GM12878 (cell line): ENCODE results near the gene MEIS2. TPM values are rescaled to one million over a fixed set of nuclear protein-coding genes. Genes with fewer than 3 reads are reported as not detected.

Source experiments
- ATAC-seq: fragments of 200-7000 bp; cut with Tn5 transposase; 3 replicates; pipeline ENCODE4 v1.9.1; 2020; ENCODE audit warnings: mild to moderate bottlenecking, moderate library complexity
- BruUV-seq: library from RNA; stranded (reverse); fragments of 400-500 nt; replicated peaks from 2 replicates; lab custom pipeline; 2021; lab: Mats Ljungman, UMichigan
- CTCF ChIA-PET: fragments of 300-600 bp; sonication (Branson Sonifier 250); formaldehyde crosslinking; extraction: SDS; loops from one replicate; lab custom pipeline; 2021; ENCODE audit warnings: inconsistent platforms; lab: Yijun Ruan, JAX
- POLR2A ChIA-PET: fragments of 350-600 bp; formaldehyde crosslinking; extraction: SDS; loops from one replicate; lab custom pipeline; 2021; ENCODE audit warnings: inconsistent platforms; lab: Charles Lee
- RAD21 ChIA-PET: fragments of 300-600 bp; sonication (Branson Sonifier 250); formaldehyde crosslinking; loops from one replicate; lab custom pipeline; 2023; ENCODE audit warnings: antibody characterized with exemption; ENCODE audit not compliant: unreplicated experiment; lab: Charles Lee
- SMC1A ChIA-PET: fragments of 300-600 bp; sonication (Branson Sonifier 250); formaldehyde crosslinking; loops from one replicate; lab custom pipeline; 2023; ENCODE audit not compliant: unreplicated experiment, uncharacterized antibody; lab: Charles Lee
- DNase-seq: peaks from one replicate; pipeline ENCODE4 v3.0.0-alpha.2; 2011; ENCODE audit warnings: low read depth, low spot score
- FAIRE-seq: peaks from 3 replicates; lab custom pipeline; 2011; peaks lifted over from hg19 to GRCh38; lab: Jason Lieb, UNC
- H2AFZ ChIP-seq: 2 replicates; pipeline ENCODE4 v1.6.0; 2011; ENCODE audit warnings: low read depth, low read length, control low read depth; ENCODE audit not compliant: control insufficient read depth
- H3K27ac ChIP-seq: 2 replicates; pipeline ENCODE4 v1.5.1; 2011; ENCODE audit warnings: control low read depth; ENCODE audit not compliant: control insufficient read depth, insufficient read depth
- H3K27me3 ChIP-seq, 2 experiments: replicated peaks in 1 of 2; 2 replicates each; pipeline versions ENCODE4 v1.6.0 to v1.6.1; 2011; ENCODE audit warnings: low read length in 1 of 2; ENCODE audit not compliant: control insufficient read depth in 2 of 2, insufficient read depth in 2 of 2
- H3K36me3 ChIP-seq, 2 experiments: 2 replicates each; pipeline ENCODE4 v1.5.1; 2011; ENCODE audit warnings: low read length in 1 of 2; ENCODE audit not compliant: control insufficient read depth in 2 of 2, insufficient read depth in 2 of 2
- H3K4me1 ChIP-seq: 2 replicates; pipeline ENCODE4 v1.6.1; 2011; ENCODE audit warnings: mild to moderate bottlenecking, low read length, moderate library complexity, mixed read lengths; ENCODE audit not compliant: control insufficient read depth, insufficient read depth
- H3K4me2 ChIP-seq: 2 replicates; pipeline ENCODE4 v1.6.0; 2011; ENCODE audit warnings: control low read depth; ENCODE audit not compliant: control insufficient read depth, insufficient read depth
- H3K4me3 ChIP-seq: fragments of 200-600 bp; sonication (generic); 2 replicates; pipeline ENCODE4 v1.5.1; 2016
- H3K79me2 ChIP-seq: 2 replicates; pipeline ENCODE4 v1.6.0; 2011; ENCODE audit warnings: low read length; ENCODE audit not compliant: control insufficient read depth, insufficient read depth
- H3K9ac ChIP-seq: 2 replicates; pipeline ENCODE4 v1.8.0; 2011; ENCODE audit warnings: low read length, control low read depth, mixed read lengths; ENCODE audit not compliant: control insufficient read depth, insufficient read depth
- H3K9me3 ChIP-seq: replicated peaks from 3 replicates; pipeline ENCODE4 v1.5.1; 2011; ENCODE audit warnings: mild to moderate bottlenecking, low read length; ENCODE audit not compliant: control insufficient read depth, insufficient read depth
- H4K20me1 ChIP-seq: 2 replicates; pipeline ENCODE4 v1.6.0; 2011; ENCODE audit not compliant: control insufficient read depth, insufficient read depth
- ATF7 ChIP-seq: fragments of 450-650 bp; IDR thresholded peaks from 2 replicates; pipeline ENCODE4 v1.6.1; 2016; ENCODE audit warnings: low read depth, mild to moderate bottlenecking
- CREB1 ChIP-seq: IDR thresholded peaks from 2 replicates; pipeline ENCODE4 v1.6.1; 2012; ENCODE audit warnings: low read depth, mild to moderate bottlenecking, inconsistent platforms
- LARP7 ChIP-seq: fragments of 450-650 bp; IDR thresholded peaks from 2 replicates; pipeline ENCODE4 v1.6.1; 2017; ENCODE audit warnings: mild to moderate bottlenecking
- SMAD1 ChIP-seq: fragments of 450-650 bp; IDR thresholded peaks from 2 replicates; pipeline ENCODE4 v1.6.1; 2018; ENCODE audit warnings: mild to moderate bottlenecking, low read depth; ENCODE audit not compliant: partially characterized antibody
- WGBS: methylation state at CpG from one replicate; pipeline ENCODE4 v1.1.6; 2016; ENCODE audit warnings: low lambda C conversion rate; ENCODE audit not compliant: insufficient replicate concordance, insufficient coverage; ENCODE audit errors: missing lambda C conversion rate; 5-methylcytosine and 5-hydroxymethylcytosine counted together
- in situ Hi-C: fragments of 300-500 bp; cut with MboI; formaldehyde crosslinking; loops from 9 replicates; pipeline ENCODE4 v1.14.3; 2018; ENCODE audit warnings: mixed read lengths
- intact Hi-C: fragments of 100-400 bp; cut with micrococcal nuclease; formaldehyde crosslinking; loops from one replicate; pipeline ENCODE4 v1.14.2; 2022; ENCODE audit not compliant: unreplicated experiment
- polyA plus RNA-seq, 11 experiments: library from polyadenylated mRNA; depleted of rRNA in 4 of 11; unstranded in 6 of 11; stranded (reverse) in 5 of 11; fragments of >200 nt; fragmentation: Nextera tagmentation in 4 of 11; fragmentation: Illumina TruSeq in 1 of 11; extraction: Ambion mirVana in 4 of 11; extraction: Trizol in 1 of 11; gene quantifications; 1 replicate in 1 of 11; 2 replicates in 10 of 11; pipeline versions ENCODE4 v1.2.1 to v1.2.3, GENCODE V29; 2011 to 2016; ENCODE audit warnings: inconsistent platforms in 2 of 11, missing spikeins in 2 of 11, low read depth in 1 of 11
- total RNA-seq, 4 experiments: library from RNA; depleted of rRNA in 3 of 4; stranded (reverse); fragments of >200 nt in 3 of 4; fragmentation: Illumina TruSeq in 1 of 4; extraction: Trizol in 1 of 4; gene quantifications; 2 replicates each; pipeline versions ENCODE4 v1.2.1 to v1.2.3, GENCODE V29; 2013 to 2021
- TF ChIP-seq, protein P1 (sequence below): fragments of 450-650 bp; formaldehyde crosslinking; IDR thresholded peaks from 2 replicates; pipeline ENCODE4 v1.4.0; 2020; ENCODE audit warnings: mild to moderate bottlenecking, moderate library complexity
- TF ChIP-seq, protein P2 (sequence below): IDR thresholded peaks from 2 replicates; pipeline ENCODE4 v1.6.1; 2012; ENCODE audit warnings: mild to moderate bottlenecking, low read depth, low read length

Gene MEIS2
- total and polyA plus RNA-seq, 10 of the 15 experiments (the other 5 are each of a cell fraction or from before 2014, with no cell fraction given), result 9.2 to 54.0 (median 20.4) TPM

DNA sequence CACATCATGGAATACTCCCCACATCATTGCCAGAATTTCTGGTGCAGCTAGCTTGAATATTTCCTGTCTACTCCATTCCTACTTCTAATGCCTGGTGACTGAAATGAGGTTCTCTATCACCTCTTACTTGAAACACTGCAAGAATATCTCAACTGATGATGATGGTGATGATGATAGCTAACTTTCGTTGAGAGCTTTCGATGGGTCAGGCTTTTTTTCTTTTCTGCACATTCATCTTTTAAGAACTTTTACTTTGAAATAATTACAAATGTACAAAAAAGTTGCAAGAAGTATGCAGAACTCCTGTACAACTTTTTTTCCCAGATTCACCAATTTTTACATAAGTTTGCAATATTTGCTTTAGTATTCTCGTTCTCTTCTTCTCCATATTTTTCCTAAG lies 233.5 kb downstream of the MEIS2 start:
- Histone ChIP-seq H4K20me1 (no peaks in the 10 kb centered on the region), H3K4me1 (no peaks in the 10 kb centered on the region), H2AFZ (no peak overlapping the region), H3K9ac (no peak overlapping the region), H3K36me3 (no peaks in the 10 kb centered on the region)
- ATAC-seq, result no peak
- DNase-seq, result no peak
- POLR2A ChIA-PET, result no interaction called here
- intact Hi-C loops, result no loop called here
- TF ChIP-seq, protein P1, sequence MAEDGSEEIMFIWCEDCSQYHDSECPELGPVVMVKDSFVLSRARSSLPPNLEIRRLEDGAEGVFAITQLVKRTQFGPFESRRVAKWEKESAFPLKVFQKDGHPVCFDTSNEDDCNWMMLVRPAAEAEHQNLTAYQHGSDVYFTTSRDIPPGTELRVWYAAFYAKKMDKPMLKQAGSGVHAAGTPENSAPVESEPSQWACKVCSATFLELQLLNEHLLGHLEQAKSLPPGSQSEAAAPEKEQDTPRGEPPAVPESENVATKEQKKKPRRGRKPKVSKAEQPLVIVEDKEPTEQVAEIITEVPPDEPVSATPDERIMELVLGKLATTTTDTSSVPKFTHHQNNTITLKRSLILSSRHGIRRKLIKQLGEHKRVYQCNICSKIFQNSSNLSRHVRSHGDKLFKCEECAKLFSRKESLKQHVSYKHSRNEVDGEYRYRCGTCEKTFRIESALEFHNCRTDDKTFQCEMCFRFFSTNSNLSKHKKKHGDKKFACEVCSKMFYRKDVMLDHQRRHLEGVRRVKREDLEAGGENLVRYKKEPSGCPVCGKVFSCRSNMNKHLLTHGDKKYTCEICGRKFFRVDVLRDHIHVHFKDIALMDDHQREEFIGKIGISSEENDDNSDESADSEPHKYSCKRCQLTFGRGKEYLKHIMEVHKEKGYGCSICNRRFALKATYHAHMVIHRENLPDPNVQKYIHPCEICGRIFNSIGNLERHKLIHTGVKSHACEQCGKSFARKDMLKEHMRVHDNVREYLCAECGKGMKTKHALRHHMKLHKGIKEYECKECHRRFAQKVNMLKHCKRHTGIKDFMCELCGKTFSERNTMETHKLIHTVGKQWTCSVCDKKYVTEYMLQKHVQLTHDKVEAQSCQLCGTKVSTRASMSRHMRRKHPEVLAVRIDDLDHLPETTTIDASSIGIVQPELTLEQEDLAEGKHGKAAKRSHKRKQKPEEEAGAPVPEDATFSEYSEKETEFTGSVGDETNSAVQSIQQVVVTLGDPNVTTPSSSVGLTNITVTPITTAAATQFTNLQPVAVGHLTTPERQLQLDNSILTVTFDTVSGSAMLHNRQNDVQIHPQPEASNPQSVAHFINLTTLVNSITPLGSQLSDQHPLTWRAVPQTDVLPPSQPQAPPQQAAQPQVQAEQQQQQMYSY (CRISPR knock-in tag), result no peak
- TF ChIP-seq, all 136 proteins: peak for 0
- no peak for FAIRE-seq
- CTCF ChIA-PET, result no interaction called here
- no peak overlapping the region for H3K27ac ChIP-seq
- BruUV-seq, result no TSS peak
- no peaks in the 10 kb centered on the region for H3K9me3 ChIP-seq
- H3K4me2 ChIP-seq, result no peak overlapping the region
- SMC1A ChIA-PET, result no interaction called here
- RAD21 ChIA-PET, result no interaction called here
- H3K4me3 ChIP-seq, result no peak overlapping the region
- in situ Hi-C loops, result no loop called here
- no peaks in the 10 kb centered on the region for H3K79me2 ChIP-seq
- H3K27me3 ChIP-seq, result no peaks in the 10 kb centered on the region
- 15% methylated on average over 3 of the region's 3 CpGs for WGBS

DNA sequence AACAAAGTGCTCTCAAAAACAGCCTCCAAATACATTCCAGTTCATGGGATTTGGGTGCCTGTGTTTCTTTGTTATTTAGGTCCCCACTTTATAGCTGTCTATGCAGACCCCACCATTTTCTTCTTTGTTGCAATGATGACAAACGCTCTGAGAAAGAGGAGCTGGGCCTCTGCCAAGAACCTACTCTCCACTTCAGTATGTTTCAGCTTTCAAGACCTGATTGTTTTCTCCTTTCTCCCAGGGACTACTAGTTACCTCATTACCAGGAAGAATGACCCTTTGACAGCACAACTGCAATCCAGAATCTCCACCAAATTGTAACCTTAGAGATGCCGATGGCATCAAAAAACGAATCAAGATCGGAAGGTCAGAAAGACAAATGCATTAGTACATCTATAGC lies 236.8 kb downstream of the MEIS2 start:
- no peak for FAIRE-seq
- ChIA-PET SMC1A (interaction anchor here (1.3 kb wide), 1 partner anchor 13 kb away, joined by 3 read pairs; no protein-coding TSS in a partner anchor), POLR2A (interaction anchor here (0.6 kb wide), 1 partner anchor 215 kb away, joined by 11 read pairs; no protein-coding TSS in a partner anchor), CTCF (no interaction called here), RAD21 (no interaction called here)
- no peak for DNase-seq
- H3K9ac ChIP-seq, result no peak overlapping the region
- intact Hi-C loops (no loop called here), in situ Hi-C loops (no loop called here)
- no peak overlapping the region for H3K4me2 ChIP-seq
- ATAC-seq, result no peak
- H3K27ac ChIP-seq, result no peak overlapping the region
- H4K20me1 ChIP-seq, result no peaks in the 10 kb centered on the region
- H2AFZ ChIP-seq, result no peak overlapping the region
- no TSS peak for BruUV-seq
- H3K4me3 ChIP-seq, result no peak overlapping the region
- 63% methylated on average over 4 of the region's 4 CpGs for WGBS
- no peaks in the 10 kb centered on the region for H3K79me2 ChIP-seq
- no peaks in the 10 kb centered on the region for H3K36me3 ChIP-seq
- no peaks in the 10 kb centered on the region for H3K27me3 ChIP-seq
- no peaks in the 10 kb centered on the region for H3K9me3 ChIP-seq
- no peaks in the 10 kb centered on the region for H3K4me1 ChIP-seq
- TF ChIP-seq CREB1 (no peak), LARP7 (no peak), SMAD1 (no peak), ATF7 (no peak)
- TF ChIP-seq, protein P2, sequence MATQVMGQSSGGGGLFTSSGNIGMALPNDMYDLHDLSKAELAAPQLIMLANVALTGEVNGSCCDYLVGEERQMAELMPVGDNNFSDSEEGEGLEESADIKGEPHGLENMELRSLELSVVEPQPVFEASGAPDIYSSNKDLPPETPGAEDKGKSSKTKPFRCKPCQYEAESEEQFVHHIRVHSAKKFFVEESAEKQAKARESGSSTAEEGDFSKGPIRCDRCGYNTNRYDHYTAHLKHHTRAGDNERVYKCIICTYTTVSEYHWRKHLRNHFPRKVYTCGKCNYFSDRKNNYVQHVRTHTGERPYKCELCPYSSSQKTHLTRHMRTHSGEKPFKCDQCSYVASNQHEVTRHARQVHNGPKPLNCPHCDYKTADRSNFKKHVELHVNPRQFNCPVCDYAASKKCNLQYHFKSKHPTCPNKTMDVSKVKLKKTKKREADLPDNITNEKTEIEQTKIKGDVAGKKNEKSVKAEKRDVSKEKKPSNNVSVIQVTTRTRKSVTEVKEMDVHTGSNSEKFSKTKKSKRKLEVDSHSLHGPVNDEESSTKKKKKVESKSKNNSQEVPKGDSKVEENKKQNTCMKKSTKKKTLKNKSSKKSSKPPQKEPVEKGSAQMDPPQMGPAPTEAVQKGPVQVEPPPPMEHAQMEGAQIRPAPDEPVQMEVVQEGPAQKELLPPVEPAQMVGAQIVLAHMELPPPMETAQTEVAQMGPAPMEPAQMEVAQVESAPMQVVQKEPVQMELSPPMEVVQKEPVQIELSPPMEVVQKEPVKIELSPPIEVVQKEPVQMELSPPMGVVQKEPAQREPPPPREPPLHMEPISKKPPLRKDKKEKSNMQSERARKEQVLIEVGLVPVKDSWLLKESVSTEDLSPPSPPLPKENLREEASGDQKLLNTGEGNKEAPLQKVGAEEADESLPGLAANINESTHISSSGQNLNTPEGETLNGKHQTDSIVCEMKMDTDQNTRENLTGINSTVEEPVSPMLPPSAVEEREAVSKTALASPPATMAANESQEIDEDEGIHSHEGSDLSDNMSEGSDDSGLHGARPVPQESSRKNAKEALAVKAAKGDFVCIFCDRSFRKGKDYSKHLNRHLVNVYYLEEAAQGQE, result no peak
